HG03045 (cell line): ENCODE results near the gene CORO2B.

Source experiments
- ATAC-seq: cut with Tn5 transposase; IDR thresholded peaks from one replicate; pipeline ENCODE4 v1.9.1; 2021; ENCODE audit warnings: mild to moderate bottlenecking, moderate library complexity; ENCODE audit not compliant: unreplicated experiment

The CORO2B gene

DNA sequence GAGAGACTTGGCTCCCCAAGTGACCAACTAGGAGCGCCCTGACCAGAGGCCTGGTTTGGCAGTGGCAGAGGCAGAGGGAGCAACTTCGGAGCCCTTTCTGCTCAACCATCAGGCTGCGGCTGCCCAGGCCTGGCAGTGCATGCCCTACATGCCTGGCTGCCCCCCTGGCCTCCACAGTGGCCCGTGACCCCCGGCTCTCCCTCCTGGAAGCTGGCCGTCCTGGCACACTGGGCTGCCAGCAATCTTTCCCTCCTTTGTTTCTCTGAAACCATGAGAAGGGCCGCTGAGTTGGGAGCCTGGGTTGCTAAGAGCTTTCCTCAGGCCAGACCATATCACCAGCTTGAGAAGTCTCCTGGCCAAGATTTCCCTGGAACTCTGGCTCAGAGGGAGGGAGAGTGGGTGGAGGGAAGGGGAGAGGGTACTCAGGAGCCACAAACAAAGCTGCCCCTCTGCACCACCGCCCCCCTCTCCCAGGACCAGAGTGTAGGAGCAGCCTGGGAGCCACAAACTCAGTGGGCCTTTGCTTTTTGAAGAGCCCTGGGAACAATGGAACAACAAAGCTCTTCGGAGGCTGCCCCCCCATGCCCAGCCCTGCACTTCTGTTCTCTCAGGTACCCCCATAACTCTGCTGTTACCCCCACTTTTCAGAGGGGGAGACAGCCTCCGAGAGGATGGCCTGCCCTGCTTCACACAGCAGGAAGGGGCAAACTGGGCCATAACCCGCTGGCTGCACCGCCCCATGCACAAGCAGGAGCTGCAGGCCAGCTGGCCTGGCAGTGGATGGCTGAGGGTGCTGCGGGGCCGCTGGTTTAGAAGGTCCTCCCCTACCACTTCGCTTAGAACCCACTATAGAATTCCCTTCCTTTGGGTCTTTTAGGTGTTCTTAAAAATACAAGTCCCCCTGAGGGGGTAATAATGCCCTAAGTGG, 11.3 kb downstream of the CORO2B start:
- ATAC-seq: no peak

DNA sequence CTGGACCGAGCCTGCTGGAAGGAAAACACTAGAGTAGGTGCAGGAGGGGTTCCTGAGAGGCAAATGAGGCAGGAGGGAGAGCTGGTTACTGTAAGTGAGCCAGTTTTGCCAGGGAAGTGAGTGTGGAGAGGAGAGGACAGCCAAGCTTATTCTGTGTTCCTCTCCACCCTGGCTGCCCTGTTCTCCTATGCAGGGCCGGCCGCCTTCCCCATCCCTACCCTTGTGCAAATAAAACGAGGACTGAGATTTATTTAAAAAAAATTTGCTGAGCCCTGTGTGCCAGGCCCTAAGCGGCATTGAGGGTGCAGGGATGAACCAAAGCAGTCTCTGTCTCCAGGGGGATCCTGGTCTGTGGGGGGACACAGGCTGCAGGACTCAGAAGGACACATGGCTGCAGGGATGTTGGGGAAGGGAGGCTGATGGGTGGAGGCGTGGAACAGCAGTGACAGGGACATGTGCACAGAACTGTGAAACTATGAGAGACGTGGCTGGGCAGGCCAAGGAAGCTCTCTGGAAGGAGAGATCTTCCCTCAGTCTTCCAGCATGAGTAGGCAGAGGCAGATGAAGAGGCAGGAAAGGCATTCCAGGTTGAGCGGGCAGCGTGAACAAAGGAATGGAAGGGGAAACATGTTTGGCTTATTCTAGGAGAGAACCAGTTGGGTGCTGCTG, 12.1 kb downstream of the CORO2B start:
- no peak for ATAC-seq

DNA sequence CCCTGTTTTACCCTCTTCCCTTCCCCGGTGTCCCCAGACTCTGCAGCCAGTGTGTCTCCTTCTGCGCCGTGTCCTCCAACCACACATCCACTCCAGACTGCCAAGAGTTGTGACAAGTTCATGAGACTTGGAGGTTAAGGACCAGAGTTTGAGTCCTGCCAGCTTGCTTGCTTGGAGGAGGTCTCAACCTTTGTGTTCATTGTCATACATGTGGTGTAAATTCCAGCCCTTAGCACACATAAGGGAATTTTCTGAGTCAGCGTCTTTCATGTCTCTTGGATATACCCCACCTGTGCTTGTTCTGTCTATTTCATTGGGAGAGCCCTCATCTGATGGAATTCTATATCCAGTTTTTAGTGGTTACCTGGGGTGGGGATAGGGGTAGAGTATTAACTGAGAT, 13.3 kb downstream of the CORO2B start:
- ATAC-seq: no peak

DNA sequence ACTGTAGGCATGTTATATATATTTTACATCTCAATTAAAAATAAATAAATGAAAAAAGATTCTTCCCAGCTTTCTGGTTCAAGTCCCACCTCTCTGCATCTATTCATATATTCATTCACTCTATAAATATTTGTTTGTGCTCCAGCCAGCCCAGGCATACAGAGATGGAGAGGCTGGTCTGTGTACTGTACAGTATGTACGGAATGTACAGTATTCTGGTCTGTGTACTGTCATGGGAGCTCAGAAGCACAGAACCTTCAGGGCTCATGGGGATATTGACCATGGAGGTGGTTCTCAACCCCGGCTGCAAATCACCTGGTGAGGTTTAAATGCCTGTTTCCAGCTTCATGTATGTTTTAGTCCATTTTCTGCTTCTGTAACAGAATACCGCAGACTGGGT, 13.8 kb downstream of the CORO2B start:
- no peak for ATAC-seq

DNA sequence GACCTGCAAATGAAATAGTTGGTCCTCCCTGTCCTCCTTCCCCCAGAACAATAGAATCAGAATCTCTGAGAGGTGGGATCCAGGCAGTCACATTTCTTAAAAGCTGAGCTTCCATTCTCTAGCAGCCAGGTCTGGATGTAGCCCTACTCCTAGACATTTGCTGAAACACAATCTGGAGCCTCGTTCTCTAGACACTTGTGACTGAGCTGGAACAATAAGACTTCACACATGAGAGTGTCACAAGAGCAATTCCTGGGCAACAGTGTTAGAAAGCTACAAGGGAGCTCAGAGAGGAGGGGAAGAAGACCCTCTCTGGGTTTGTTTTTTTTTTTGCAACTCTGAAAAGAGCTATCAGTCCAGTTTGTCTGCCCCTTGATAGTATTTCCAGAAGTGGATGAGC, 14.5 kb downstream of the CORO2B start:
- no peak for ATAC-seq

DNA sequence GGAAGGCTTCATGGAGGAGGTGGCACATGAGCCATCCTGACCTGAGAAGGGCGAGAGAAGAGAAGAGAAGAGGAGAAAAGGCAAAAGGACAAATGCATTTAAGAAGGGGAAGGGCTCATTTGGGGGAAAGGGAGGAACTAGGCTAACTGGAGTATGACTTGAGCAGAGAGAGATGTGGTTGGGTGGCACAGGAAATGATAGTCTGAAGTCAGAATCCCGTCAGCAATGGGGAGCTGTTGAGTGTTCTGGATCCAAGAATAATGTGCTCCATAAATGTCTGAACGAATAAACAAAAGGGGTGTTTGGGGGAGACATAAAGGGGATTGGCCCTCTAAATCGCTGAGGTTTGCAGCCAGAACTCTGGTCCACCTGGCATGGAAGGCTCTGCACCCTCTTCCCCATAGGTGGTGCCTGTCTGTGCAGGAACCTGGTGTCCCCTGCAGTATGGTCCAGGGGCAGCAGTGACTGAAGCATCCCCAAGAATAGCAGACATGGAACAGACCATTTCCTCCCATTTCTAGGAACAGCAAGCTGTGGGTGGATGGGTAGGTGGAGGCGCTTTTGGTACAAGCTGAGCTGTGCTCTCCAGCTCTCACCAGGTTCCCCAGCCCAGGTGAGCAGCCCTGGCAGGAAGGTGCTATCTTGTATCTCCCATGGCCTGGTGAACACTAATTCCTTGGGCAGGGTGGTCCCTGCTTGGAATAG, 15.2 kb downstream of the CORO2B start:
- no peak for ATAC-seq

DNA sequence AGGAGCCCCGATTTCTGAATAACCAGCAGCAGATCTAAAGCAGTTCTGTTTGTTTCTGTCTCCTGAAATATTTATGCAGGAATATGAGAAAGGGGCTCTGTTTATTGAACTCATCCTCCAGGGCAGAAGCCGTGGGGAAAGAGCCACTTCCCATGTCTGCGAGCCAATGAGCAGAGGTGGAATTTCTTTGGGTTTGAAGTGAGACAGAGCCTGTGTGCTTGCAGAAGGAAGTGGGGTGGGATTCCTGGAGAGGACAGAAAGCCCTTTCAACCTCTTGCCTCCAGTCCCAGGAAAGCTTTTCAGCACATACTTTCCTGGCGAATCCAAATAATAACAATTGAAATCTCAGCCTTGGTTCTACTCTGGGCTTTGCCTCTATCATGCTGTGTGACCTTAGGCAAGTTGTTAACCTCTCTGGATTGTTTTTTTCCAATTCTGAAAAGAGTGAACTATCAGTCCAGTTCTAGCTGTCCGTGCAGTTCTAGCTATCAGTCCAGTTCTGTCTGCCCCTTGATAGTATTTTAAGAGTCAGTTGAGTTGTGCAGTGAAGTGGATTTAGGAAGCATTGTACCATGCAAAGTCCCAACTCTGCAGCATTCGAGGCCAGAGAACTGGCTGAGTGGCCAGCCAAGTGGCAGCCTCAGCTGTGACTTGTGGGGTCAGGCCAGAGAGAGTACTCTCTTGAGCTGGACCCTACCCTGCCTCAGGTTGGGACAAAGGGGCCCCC, 15.9 kb downstream of the CORO2B start:
- no peak for ATAC-seq

DNA sequence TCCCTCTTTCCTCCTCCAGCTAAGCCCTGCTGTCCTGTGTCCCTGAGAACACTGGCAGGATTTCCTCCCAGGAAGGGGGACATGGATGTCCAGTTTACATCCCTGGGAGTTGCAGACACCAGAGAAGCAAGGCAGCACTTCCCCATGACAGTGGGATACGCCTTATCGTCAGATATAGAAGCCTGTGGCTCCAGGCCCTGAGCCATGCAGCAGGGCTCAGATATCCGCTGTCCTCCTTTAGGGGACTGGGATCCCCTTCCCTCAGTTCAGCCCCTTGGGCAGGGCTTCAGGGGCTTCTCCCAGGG, 16.4 kb downstream of the CORO2B start:
- ATAC-seq: no peak

DNA sequence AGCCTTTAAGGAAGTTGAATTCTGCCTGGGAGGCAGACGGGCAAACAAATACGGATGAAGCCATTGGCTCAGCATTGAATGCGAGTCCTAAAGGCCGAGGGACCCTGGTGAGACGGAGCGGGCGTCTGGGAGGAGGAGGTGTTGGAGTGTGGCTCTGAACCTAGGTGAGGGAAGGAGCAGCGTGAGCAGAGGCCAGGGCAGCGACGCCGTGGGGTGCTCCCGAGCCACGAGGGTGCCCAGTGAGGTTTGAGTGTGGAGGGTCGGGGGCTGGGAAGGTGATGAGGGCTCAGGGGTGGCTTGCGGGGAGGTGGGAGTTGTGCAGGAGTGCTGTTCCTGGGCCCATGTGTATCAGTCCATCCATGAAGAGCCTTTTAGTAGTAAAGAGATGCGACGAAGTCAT, 17.0 kb downstream of the CORO2B start:
- no peak for ATAC-seq

DNA sequence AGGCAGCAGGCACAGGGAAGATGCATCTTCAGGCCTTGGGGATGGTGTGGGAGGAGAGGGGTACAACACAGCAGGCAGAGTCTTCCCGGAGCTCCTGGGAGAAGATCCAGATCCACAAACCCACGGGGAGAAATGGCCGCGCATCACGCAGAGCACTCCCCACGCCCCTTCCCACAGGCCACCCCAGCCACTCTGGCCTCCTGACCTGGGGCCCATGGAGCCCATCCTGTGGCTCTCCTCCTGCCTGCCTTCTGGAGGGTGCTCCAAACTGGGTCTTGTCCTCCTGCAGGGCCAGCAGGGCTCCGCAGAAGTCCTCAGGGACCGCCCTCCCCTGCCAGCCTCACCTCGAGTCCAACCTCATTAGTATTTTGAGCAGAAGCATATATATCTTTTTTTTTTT, 17.9 kb downstream of the CORO2B start:
- no peak for ATAC-seq

DNA sequence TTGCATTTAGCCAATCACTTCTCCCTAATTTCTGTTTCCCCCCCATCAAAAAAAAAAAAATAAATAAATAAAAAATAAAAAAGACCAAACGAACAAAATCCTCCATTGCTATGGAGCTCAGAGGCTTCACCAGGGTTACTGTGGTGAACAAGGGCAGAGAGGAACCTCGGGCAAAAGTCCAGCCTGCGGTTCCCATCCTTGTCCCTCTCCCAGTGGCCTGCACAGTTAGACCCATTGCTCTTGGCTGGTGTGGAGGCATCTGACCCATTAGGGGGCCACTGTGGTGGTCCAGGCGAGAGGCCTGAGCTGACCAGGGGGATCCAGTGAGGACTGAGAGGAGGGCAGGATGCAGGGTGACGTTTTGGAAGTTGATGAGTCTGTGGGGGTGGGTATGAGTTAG, 18.8 kb downstream of the CORO2B start:
- no peak for ATAC-seq

DNA sequence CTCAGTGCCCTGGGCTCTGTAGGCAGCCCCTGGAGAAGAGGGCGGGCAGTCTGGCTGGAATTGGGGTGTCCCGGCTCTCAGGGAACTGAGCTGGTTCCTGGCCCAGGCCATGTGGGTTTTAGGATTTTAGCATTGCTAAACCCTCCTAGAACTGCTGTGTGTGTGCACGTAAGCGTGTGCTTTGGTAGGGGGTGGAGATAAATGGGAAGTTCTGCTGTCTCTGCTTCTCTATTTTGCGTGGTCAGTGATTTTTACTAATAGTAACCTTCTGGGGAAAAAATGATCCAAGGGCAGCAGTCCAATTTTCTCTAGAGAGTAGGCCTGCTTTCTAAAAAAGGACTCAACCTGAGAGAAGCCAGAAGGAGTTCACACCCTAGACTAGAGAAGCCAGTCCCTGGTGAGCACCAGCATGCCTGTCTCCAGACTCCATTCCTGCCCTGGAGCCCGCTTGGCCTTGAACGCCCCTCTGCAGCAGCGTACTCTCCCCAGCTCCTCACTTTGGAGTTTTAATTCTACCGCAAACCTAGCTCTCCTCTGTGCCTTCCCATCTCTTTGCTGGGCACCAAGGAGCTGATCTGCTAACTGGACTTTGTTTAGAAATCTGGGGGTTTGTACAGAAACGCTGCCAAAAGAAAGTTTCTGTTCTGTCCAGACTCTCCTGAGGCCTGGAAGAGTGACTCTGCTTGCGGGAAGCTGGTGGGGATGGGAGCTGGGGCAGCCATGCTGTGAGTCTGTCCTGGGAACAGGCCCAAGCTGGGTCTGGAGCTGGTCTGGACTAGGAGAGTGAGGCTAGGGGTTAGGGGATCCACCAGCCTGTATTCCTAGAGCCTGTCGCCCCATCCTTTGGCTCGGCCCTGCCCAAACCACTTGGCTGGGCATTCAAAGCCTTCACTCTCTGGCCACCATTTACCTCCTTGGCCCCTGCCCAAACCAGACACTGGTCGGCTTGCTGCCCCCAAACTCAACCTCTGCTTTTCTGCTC, 19.7 kb downstream of the CORO2B start:
- no peak for ATAC-seq

DNA sequence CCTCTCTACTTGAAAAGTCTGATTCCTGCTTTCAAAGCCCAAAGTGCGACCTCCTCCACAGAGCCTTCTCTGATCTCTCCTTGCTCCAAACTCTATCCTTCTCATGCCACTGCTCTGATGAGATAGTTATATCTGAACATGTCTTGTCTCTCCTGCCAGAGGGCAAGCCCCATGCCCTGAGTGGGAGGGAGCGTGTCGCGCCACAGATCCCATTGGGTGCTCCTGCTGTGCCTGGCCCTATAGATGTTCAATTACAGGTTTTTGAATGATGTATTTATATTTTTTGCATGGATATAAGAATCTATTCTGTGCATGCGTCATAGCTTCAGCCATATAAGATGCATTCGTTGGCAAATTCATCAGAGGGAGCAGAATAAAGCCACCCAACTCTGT, 20.4 kb downstream of the CORO2B start:
- ATAC-seq: no peak

DNA sequence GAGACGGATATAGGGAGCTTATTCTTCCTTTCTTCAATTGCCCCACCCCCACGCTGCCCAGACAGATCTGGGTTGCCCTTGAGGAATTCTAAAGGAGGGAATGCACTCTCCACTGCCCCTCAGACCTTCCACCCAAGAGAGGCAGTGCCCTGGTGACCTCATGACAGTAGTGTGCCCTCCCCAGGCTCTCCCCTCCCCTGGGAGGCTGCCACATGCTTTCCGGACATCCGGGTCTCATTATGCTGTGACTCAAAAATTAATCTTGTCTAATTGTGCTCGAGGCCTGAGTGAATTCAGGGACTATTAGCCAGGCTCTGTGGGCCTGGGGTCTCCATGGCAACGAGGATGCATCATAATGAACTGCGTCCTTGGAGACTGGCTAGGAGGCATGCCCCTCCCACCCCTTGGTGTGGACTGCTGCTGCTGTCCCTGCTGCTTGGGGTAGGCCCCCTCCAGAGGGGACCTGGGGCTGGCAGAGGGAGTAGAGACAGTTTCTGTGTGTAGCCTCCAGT, 20.8 kb downstream of the CORO2B start:
- no peak for ATAC-seq

DNA sequence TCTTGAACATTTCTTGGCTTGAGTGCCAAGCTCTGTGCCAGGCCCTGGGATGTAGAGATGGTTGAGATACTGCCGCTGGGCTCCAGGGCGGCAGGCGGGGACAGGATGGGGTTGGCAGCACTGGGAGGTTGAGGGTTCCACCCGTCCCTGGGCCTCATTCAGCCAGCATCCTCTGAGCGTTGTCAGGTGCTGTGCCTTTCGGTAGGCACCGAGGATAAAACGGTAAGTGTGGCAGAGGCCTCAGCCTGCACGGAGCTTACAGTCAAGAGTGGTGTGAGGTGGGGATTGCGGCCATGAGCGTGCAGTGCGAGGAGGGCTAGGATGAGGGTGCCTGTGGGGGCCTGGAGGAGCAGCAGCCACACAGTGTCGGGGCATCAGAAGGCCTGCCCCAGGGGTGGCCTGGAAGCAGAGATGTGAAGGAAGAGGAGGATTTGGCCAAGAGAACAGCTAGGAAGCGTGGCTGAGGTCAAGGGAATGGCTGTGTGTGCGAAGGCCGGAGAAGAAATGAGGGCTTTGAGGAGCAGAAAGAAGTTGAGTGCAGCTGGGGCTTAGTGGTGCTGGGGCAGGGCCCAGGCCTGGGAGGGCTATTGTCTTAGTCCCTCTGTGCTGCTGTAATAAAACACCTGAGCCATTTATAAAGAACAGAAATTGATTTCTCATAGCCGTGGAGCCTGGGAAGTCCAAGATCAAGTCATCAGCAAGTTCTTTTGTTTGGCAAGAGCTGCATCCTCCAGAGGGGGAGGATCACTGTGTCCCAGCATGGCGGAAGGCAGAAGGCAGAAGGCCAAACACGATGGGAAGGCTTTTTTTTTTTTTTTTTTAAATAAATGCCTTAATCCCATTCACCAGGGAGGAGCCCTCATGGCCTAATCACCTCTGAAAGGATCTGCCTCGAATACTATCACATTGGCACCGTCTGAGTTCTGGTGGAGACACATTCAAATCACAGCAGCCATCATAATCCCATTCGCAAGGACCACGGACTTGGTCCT, 22.7 kb downstream of the CORO2B start:
- ATAC-seq: no peak

DNA sequence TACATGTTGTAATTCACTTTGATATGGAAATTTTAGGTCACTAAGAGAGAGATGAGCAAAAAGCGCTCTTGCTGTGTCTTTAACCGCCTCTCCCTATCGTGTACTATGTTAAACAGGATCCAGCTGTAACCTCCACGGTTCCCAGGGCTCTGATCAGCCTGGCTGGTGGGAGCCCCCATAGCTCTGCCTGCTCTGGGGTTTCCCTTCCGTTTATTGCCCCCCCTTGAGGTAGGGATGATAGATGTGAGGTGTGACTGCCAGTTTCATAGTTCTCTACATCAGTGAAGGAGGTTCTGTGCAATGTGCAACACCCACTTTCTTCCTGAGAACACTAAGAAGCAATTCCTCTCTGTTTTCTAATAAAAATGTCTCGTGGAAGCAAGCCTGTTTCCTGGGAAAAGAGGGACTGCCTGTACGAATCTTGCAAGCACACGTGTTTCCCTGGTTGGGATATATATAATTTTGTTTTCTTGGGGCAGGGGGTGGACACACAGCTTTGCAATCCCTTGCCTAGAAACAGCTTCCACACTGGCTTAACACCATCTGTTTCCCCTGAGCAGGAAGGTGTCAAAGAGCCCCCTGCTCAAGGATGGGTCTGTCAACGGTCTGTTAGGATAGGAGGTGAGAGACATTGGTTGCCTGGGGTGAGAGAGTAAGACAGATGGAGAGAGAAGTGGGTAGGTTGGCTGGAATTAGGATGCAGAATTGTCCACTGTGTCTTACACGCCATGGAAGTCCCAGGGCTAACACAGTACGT, 23.8 kb downstream of the CORO2B start:
- ATAC-seq: no peak

DNA sequence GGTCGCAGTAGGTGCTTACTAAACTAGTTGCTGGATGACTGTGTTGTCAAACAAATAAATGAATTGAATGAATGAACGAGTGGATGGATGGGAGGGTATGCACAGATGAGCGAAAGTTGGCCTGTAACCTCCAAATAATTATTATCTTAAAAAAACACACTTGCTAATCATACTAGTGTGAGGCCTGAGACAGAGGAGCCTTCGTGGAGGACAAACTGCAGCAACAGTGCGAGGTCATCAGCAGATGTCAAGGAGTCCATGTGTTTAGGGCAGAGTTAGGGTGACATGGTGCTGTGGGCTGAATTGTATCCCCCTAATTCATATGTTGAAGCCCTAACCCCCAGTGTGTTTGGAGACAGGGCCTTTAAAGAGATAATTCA, 24.4 kb downstream of the CORO2B start:
- no peak for ATAC-seq

DNA sequence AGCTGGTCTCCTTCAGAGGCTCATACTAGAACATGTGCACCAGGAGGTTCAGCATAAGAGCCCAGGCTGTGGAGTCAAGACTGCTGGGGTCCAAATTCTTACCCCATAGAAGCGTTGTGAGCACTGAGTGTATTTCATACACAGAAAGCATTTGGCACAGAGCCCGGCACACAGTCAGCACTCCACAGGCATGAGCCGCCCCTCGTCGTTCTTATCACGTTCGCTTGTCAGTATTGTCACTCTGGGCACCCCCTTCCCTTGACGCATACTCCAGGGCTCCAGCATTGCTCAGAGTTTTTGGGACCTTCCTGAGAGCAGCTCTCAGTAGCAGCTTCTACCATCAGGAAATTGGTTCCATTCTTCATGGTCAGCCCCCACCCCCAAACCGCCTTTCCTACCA, 25.2 kb downstream of the CORO2B start:
- no peak for ATAC-seq
